Stimulated activated CD4-positive, alpha-beta T cell treated with anti-CD3 and anti-CD28 coated beads, Interleukin-15, amount 100 ng/mL, for 1 hour (primary cell): ENCODE data around the gene IL1RL1.

ENCODE experiments used
- DNase-seq, 2 donors: peaks; one replicate each; pipeline ENCODE4 v3.0.0-alpha.2; 2020; ENCODE audit warnings: low read depth in 1 of 2, low spot score in 1 of 2

The IL1RL1 gene

DNA sequence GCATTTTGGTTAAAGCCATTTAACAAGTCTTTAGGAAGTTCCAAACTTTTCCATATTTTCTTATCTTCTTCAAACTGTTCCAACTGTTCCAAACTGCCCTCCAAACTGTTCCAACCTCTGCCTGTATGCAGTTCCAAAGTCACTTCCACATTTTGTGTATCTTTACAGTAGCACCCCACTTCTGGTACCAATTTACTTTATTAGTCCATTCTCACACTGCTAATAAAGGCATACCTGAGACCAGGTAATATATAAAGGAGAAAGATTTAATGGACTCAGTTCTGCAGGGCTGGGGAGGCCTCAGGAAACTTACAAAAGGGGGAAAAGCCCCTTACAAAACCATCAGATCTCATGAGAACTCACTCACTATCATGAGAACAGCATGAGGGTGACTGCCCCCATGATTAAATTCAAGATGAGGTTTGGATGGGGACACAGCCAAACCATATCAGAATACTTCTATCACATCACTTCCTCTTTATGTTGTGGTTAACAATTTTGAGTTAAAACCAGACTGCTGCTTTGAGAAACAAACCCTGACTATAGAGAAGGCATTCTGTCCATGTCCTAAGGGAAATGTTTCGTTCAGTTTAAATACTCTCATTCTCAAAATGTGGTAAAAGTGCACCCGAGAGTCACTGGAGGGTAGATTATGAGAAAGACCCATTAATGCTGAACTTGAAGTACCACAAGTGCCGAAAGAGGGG, 55.2 kb downstream of the IL1RL1 start:
- DNase-seq: no peak

DNA sequence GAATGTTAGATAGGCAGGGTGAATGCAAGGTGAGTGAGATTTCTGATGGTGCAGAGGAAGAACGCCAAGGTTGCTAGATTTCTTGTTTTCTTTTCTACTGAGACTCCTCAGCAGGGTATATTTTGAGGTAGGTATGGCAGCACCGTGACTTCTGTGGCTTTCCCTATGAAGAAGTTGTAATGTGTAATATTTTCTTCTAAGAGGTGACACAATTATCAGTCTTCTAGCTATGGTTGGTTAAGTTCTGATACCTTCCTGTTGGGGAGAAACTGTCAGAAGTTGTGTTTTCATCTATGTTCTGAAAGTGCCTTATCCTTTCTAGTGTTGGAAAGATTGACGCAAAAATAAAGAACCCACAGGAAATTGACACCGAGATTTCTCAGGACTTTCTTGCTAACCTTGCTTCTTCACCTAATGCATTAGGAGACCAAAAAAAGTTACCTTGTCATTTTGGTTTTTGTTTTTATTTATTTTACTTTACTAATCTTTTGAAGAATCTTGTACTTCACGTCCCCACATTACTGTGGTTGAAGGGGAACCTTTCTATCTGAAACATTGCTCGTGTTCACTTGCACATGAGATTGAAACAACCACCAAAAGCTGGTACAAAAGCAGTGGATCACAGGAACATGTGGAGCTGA, 56.1 kb downstream of the IL1RL1 start:
- no peak for DNase-seq

DNA sequence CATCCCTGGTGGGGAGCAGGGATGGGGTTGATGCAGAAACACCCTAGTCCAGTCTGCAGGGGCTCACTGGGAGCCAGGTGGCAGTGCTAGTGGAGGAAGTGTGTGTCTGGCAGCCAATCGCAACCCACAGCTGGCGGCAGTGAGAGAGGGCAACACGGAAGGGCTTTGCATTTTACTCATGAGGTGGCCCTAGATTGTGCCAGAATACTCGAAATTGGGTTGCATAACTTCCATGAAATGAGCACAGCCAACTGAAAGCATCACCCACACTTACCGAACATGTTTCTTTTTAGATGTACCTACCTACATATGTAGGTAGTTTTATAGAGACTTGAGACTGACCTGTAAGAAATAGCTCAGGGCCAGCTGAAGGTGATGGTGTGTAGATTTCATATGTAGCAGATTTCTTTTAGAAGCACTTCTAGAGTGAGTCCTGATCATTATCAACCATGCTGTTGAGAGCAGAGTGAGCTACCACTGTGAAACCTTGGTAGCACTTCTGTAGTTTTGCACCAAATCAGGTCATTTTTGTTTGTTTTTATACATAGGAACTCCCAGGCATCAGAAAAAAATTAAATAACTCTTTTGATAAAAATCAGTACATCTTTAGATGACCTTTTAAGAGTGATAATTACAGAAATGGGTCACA, 57.2 kb downstream of the IL1RL1 start:
- DNase-seq: no peak

DNA sequence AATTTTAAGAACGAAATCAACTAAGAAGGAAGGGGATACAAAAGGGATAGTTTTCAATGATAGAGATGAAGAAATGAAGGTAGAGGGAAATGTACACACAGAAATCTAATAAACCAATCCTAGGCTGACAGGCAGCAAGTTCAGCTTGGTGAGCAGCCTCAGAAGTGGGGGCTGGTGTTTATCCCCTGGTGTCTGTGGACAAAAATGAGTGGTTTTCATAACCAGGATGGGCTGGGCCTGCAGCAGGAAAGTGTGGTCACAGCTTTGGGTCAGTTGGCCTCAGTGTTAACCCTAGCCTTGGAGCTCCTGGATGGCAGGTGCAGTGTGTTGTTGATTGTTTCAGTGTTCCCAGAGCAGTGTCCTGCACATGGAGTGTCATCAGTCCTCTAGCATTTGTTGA, 58.5 kb downstream of the IL1RL1 start:
- no peak for DNase-seq

DNA sequence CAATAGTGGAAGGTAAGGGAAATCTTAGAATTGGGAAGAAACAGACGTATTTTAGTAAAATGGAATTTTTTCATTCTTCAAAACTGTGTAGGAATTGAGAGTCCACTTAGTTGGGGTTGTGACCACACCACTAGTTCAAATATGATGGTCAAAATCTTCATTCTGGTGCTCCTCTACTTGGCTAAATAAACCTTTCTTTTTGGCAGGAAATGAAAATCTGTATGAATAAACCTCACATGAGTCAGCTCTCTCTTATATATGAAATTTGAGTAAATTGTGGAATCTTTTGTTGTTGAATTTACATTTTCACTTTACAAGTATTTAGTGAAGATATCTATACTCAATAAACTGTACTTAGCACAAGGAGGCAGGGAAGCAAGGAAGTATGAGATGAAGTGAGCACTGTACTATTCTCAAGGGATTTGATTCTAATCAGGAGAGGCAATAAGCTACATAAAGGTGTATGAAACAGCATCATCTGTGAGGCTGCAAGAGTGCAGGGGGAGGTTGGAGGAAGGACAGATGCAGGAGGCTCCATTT, 64.8 kb downstream of the IL1RL1 start:
- DNase-seq: no peak

DNA sequence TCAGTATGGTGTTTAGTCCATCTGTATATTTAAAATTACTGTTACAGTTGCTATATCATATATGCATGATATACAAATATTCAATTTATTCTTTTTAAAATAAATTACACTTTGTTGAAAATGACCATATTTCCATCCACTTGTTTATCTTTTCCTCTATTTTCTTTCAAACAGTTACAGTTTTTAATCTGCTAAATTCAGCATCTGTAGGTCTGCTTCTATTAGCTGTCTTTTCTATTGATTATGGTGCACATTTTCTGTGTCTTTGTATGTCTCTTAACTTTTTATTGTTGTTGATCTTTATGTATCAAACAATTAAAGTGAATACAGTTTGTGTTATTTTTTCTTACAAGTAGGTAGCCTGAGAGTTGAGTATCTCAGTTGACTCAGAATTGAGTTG, 72.4 kb downstream of the IL1RL1 start:
- no peak for DNase-seq

DNA sequence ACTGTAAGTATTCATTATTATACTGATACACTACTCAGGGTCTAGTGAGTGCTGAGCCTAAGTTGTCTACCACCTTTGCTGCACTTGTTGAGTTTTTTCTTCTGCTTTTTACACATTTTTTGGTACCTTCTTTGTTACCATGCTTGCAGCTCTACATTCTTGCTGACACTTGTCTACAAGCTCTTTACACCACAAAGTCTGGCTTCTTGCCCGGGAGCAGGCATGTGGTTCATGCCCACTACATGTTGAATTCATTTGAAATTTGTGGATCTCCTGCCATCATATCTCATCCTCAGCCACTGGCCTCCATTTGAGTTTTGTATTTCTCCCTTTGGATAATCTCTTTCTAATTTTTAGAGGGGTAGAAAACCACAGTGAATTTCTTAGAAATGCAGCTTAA, 74.2 kb downstream of the IL1RL1 start:
- no peak for DNase-seq

DNA sequence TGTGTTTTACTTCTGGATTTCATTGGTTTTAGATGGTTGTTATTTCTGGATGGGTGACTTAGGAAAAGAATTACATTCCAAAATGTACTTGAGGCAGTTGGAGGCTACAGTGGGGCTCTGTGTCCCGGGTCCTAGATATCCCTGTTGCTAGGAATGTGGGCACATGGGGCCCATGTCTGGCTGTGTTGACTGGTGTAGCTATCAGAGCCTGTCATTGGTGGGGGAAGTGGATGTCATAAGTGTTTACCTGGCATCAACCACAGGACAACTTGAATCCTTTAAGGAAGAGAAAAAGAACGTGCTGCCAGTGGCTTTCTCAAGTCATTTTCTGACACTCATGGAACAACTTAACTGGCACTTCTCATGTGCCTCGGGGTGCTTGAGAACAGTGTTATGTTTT, 74.6 kb downstream of the IL1RL1 start:
- no peak for DNase-seq

DNA sequence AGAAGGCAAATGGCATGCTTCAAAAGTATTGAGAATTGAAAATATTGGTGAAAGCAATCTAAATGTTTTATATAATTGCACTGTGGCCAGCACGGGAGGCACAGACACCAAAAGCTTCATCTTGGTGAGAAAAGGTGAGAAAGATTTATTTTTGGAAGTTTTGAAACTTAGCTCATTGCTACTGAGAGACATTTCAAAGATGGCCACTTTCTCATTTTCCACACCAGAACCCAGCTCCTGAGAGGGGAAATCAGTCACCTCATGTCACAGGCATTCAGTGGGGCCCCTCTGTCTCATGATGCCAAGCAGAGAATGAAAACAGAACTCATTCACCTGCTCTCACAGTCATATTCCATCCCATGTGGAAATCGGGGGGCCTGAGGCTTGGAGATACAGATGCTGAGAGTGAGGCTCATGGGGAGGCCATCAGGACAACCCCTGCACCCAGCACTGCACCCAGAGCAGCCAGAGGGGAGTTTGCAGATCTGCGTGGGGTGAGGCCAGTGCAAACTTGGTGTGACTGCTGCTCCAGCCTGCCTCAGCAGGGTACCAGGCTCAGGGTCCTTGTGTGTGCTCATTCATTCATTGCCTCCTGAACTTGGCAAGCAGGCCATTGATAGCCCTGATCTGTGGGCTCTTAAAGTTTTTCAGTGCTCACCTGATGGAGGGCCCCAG, 75.6 kb downstream of the IL1RL1 start:
- no peak for DNase-seq

DNA sequence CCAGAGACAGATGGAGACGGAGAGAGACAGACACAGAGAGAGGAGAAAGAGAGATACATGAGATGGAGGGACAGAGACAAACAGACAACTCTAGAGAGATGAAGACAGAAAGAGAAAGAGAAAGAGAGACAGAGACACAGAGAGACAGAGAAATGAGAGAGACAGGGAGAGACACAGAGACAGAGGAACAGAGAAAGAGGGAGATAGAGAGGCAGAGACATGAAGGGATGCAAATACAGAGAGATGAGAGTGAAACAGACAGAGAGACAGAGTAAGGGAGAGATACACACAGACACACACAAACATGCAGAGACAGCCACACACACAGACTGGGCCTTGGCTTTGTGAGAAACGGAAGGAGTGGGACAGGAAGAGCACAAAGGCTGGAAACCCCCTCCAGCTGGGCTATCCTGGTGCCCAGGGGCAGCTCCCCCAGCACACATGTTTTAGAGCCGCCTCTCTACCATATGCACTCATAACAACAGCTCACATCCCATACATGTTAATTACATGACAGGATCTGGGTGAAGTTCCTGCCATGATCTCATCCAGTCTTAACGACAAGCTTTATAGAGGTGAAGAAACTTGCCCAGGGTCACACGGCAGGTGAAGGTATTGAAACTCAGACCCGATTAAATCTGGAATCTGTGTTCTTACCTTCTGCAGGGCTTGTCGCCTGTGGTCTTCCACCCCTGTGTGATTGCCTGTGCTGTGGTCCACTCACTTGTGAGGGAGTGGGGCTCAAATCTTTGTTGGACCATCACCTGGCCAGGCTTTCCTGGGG, 76.6 kb downstream of the IL1RL1 start:
- DNase-seq: no peak

DNA sequence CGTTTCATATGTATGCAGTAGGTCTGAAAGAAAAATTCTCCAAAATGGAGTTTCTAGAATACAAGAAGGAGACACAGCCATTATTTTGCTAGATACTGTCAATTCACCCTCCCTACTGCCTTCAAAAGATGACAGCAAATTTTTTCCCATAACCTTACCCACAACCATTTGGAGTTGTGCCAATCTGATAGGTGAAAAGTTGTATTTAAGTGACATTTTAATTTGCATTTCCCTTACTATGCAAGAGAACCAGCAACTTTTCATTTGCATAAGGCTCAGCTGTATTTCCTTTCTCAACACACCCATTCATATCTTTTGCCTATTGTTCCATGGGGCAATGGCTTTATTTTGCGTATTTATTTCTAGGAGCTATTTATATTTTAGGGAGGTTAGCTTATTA, 80.2 kb downstream of the IL1RL1 start:
- DNase-seq: no peak

DNA sequence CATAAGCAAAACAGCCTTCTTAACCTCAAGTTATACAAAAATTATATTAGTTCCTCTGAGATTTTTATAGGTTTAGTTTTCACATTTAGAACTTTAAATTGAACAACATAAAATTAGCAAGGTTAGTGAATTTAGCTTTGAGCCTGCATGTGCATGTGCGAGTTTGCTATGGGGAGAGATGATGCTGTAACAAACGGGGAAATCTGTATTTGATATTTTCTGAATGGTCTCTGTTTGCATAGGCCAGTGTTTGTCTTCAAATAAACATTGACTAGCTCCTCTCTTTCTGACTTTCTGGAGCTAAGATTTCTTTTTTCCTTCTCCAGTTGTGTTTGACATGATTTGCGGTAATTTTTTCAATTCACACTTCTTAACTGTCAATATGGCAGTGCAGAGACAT, 80.7 kb downstream of the IL1RL1 start:
- no peak for DNase-seq

DNA sequence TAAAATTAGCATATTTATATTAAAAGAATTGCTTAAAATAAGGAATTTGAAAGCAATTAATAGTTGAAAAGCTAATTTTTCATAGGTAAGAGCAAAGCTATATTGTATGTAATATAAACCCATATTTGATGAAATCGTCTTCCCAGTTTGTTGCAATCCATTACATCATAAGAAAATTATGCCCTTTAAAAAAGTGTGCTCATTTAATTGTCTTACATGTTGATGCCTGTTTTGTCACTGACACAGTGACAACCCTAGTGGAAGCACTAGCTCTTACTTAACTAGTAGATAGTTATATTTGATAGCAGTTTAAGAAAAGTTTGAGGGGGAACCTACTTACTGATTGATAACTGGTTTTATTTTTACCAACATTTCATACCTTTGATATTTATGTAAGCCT, 81.6 kb downstream of the IL1RL1 start:
- DNase-seq: no peak

DNA sequence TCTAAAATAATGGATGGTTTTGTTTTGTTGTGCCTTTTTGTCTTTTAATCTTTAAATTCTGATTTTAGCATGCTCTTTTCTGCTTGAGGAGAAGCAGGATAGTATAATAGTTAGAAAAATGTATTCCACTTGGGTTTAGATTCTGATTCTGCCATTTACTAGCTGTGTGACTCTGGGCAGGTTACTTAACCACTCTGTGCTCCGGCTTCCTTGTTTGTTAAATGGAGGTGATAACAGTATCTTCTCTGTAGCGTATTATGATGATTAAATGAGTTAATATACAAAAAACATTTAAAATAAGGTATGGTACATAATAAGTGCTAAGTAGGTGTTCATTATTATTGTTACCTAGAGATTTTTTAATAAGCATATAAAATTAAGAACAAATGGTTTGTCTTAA, 84.6 kb downstream of the IL1RL1 start:
- DNase-seq: no peak

DNA sequence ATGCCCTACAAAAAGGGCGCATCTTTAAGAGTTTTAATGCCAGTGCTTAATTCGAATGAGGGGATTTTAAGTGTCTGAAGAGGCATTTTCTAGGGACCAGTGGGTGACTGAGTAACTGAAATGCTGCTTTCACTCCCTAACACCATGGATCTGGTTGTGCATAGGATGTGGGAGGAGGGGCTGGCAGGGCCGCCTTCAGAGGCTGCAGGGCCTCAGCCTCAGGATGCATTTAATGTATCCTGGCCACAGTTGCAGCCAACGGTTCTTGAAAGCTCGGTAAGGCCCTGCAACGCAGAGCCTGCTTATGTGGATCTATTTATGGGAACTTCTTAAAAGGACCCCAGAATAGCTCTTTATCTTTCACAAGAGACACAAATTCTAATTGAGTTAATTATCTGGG, 85.8 kb downstream of the IL1RL1 start:
- DNase-seq: no peak

DNA sequence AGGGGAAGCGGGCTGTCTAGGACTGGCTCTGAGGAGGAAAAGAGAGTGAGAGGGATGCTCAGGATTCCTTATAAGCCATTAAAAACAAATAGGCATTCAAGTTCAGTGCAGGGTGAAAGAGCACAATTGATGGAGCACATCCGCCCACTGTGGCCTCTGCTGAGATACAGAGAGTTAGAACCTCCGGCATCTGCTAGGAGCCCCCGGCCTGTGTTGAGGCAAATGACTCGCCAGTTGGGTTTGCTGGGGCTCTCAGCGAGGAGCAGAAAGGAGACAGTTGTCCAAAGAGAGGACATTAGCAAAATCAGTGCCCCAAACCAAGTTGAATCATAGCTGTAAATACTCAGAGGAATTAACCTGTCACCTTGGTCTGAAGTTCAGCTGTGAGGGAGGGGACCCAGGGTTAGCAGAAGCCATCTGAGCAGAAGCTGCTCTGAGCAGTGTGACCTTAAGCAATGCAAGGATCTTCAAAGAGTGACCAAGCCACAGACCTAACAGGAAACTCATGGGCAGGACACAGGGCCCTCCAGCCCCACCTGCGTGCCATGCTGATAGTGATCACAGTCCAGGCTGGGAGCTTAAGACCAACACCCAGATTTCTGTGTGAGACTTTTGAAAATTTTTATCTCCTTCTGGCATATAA, 88.3 kb downstream of the IL1RL1 start:
- DNase-seq: no peak

DNA sequence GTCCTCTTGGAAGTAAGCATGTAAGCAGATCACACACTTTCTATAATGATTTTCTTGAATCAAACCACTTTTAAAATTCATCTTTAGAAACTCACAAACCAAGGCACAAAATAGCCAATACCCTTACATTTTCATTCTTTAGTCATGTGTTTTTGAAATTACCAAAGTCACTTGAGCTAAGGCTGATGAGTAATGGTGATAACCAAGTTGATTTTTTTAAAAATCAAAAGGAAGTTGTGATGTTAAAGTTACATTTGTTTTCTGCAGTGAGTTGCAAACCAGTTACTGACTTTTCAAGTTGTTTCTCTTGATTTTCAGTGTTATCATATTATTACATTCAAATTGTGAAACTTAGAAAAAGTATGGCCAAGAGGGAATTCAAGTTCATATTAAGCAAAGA, 90.1 kb downstream of the IL1RL1 start:
- DNase-seq: no peak
